GM13977 (cell line): ENCODE data around the gene MEGF6.

Source experiments
- DNase-seq: peaks from one replicate; pipeline ENCODE4 v3.0.0; 2012; ENCODE audit warnings: low spot score
- in situ Hi-C: fragments of 300-500 bp; cut with MboI; formaldehyde crosslinking; loops from one replicate; pipeline ENCODE4 v1.12.0; 2022; ENCODE audit warnings: low sequenced_read_pairs, low pct_unique_long_range_greater_than_20kb, mixed read lengths, inconsistent platforms; ENCODE audit not compliant: unreplicated experiment
- TF ChIP-seq, protein P1 (sequence below): IDR thresholded peaks from 2 replicates; pipeline ENCODE4 v1.5.1; 2012; ENCODE audit warnings: mild to moderate bottlenecking, control low read depth; ENCODE audit not compliant: insufficient read depth; ENCODE audit errors: extremely low read depth, missing control alignments

The MEGF6 gene

DNA sequence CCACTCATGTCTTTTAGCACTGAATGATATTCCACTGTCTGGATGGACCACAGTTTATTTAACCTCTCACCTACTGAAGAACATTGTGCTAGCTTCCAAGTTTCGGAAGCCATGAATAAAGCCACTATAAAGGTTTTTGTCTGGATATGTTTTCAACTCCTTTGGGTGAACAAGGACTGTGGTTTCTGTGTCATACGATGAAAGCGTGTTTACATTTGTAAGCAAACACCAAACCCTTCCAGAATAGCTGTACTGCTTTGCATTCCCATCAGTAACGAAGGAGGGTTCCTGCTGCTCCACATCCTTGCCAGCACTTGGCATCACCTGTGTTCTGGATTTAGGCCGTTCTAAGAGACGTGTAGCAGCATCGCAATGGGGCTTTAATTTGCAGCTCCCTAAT is 167.5 kb downstream of the MEGF6 start:
- TF ChIP-seq, protein P1, sequence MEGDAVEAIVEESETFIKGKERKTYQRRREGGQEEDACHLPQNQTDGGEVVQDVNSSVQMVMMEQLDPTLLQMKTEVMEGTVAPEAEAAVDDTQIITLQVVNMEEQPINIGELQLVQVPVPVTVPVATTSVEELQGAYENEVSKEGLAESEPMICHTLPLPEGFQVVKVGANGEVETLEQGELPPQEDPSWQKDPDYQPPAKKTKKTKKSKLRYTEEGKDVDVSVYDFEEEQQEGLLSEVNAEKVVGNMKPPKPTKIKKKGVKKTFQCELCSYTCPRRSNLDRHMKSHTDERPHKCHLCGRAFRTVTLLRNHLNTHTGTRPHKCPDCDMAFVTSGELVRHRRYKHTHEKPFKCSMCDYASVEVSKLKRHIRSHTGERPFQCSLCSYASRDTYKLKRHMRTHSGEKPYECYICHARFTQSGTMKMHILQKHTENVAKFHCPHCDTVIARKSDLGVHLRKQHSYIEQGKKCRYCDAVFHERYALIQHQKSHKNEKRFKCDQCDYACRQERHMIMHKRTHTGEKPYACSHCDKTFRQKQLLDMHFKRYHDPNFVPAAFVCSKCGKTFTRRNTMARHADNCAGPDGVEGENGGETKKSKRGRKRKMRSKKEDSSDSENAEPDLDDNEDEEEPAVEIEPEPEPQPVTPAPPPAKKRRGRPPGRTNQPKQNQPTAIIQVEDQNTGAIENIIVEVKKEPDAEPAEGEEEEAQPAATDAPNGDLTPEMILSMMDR, result no peak
- in situ Hi-C loops, result no loop called here
- DNase-seq, result no peak

DNA sequence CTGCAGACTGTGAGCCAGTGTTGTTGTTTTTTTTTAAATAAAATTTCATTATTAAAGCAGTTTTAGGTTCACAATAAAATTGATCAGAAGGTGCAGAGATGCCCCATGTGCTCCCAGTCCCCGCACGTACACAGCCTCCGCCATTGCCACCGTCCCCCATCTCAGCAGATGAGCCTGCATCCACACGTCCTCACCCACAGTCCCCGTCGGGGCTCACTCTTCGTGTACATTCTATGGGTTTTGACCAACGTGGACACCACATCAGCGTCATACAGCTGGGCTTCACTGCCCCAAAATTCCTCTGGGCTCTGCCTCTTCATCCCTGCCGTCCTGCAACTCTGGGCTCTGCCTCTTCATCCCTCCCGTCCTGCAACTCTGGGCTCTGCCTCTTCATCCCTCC is 168.4 kb downstream of the MEGF6 start:
- TF ChIP-seq, protein P1, result no peak
- in situ Hi-C loops, result no loop called here

DNA sequence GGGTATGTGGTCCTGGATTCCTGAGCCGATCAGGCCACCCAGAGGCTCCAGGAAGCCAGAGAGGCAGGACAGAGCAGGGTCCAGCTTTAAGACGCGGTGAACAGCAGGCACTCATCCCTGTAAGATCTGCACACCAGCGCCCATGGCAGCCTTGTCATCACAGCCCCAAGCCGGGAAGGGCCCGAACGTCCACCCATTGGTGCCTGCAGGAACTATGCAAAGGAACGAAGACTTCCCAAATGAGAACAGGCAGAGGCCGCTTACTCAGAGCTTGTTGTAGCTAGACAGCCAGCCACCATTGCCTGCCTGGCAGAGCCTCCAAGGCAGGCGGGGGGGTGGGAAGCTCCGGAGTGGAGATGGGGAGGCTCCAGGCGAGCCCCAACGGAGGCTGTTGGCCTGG is 169.0 kb downstream of the MEGF6 start:
- in situ Hi-C loops, result no loop called here
- DNase-seq, result no peak
- TF ChIP-seq, protein P1, result no peak

More for the DNA sequence above, 168.4 kb downstream of the MEGF6 start:
- no peak for DNase-seq

DNA sequence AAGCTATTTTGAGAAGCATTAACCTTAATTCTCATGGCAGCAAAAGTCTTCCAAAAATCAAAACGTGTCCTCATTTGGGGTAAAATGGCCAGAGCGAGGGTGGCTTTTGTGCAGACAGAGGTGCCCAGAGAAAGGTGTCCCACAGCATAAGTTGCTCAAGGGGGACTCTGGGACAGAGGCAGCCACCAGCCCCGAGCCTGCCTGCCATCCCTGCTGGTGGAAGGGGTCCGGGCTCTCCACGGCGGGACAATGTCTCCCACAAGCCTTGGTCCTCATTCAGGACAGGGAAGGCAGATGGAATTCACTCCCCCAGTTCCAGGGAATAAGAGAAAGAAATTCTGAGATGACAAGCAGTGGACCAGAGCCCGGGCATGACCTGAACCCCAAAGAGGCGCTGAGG is 169.4 kb downstream of the MEGF6 start:
- in situ Hi-C loops, result no loop called here
- no peak for DNase-seq
- TF ChIP-seq, protein P1, result no peak

DNA sequence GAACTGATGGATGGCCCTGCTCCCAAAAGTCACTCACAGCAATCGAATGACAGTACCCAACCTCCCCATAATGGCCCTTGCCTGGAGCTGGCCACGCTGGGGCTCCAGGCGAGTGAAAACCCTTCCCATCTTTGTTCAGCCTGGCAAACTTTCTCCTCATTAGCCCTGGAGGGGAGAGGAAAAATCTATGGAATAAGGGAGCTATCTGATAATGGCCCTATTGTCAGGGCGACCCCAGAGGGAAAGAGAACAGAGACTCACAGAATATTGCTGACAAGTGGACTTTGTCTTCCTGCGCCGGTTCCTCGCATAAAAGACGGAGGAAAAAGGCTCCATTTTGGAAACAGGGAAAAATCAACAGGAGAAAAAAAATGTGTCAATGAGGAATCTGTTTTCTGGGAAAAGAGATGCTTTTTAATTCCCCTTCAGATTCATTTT is 169.9 kb downstream of the MEGF6 start:
- TF ChIP-seq, protein P1, result no peak
- in situ Hi-C loops, result no loop called here
- DNase-seq, result no peak

DNA sequence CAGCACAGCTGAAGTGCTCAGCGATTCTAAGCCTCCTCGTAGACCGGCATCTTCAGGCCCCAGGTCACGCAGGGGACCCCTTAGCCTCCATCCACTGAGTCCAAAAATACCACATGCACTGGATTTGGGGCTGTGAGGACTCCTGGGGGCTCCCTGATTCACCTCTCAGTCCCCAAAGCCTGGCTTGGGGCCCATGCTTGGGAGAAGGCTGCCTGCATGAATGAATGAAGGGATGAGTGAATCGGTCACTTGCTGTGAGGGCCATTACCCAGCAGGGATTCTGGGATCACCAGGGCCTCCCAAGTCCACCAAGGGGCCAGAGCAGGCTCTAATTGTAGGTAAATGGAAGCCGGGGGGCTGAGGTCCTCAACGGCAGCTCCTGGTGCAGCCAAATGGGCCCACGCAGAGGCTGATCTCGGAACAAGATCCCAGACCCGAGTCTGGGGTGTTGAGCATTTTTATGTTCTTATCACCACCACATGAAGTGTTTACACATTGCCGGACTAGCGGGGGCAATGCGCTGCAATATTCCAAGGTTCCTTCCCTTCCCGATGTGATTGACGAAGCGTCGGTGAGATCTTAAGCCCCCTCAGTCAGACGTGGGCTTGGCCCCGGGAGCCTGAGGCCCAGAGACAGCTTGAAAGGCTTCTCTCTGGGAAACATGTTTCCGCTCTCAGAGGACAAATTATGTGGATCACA is 170.4 kb downstream of the MEGF6 start:
- TF ChIP-seq, protein P1, result no peak
- in situ Hi-C loops, result no loop called here

More for the DNA sequence above, 170.4 kb downstream of the MEGF6 start:
- no peak for DNase-seq
